Left ventricle myocardium inferior (tissue), 1 donor: Measurements from ENCODE around the gene PC. TPM values are rescaled to one million over a fixed set of nuclear protein-coding genes. Genes with fewer than 3 reads are reported as not detected.

Experiments
- DNase-seq: peaks from one replicate; pipeline ENCODE4 v3.0.0-alpha.2; 2020
- H3K27ac ChIP-seq: fragments of 200-600 bp; replicated peaks from 2 replicates; pipeline ENCODE4 v1.8.0; 2021
- H3K27me3 ChIP-seq: fragments of 200-600 bp; 2 replicates; pipeline ENCODE4 v1.8.0; 2021; ENCODE audit warnings: low read depth
- H3K36me3 ChIP-seq: fragments of 200-600 bp; 2 replicates; pipeline ENCODE4 v1.8.0; 2021
- H3K4me1 ChIP-seq: fragments of 200-600 bp; 2 replicates; pipeline ENCODE4 v1.8.0; 2021
- H3K4me3 ChIP-seq: fragments of 200-600 bp; 2 replicates; pipeline ENCODE4 v1.8.0; 2021; ENCODE audit warnings: mild to moderate bottlenecking, moderate library complexity
- H3K9me3 ChIP-seq: fragments of 200-600 bp; replicated peaks from 2 replicates; pipeline ENCODE4 v1.8.0; 2021
- intact Hi-C: fragments of 100-400 bp; cut with micrococcal nuclease; formaldehyde crosslinking; loops from one replicate; pipeline ENCODE4 v1.11.0; 2022
- total RNA-seq: library from RNA; stranded (reverse); fragmentation: NEBNext Ultra II Directional; extraction: Animal tissue kit (Norgen Biotek cat#: 25700); gene quantifications from one replicate; pipeline ENCODE4 v1.2.1, GENCODE V29; 2021
- TF ChIP-seq, protein P1 (sequence below): fragments of 200-600 bp; IDR thresholded peaks from 2 replicates; pipeline ENCODE4 v1.8.0; 2021; ENCODE audit warnings: antibody characterized with exemption, mild to moderate bottlenecking, borderline replicate concordance
- donor health status: DM: no; HTN: yes; CAD: no; lungs with severe emphysema.

Gene PC
- total RNA-seq, 1 donor from 2014 or later: 10.3 TPM

DNA sequence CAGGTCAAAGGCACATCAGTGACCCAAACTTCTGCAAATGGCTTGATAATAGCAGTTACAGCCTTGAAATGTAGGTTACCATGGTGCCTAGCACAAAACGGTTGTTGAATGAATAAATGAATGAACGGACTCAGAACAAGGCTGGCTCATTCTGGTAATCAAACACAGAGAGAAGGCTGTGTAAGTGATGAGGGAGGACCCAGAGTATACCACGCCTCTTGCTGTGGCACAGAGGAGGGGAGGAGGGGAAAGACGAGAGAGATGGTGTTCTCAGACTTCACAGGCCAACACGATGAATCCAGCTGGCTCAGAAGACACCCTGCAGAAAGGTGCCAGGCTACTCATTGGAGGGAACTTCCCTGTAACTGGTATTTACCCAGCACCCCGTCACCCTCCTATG is 38.3 kb downstream of the PC start:
- Histone ChIP-seq H3K9me3 (no peaks in the 10 kb centered on the region), H3K4me3 (no peak overlapping the region), H3K36me3 (no peaks in the 10 kb centered on the region), H3K4me1 (no peaks in the 10 kb centered on the region), H3K27ac (no peak overlapping the region), H3K27me3 (no peaks in the 10 kb centered on the region)
- TF ChIP-seq, protein P1, sequence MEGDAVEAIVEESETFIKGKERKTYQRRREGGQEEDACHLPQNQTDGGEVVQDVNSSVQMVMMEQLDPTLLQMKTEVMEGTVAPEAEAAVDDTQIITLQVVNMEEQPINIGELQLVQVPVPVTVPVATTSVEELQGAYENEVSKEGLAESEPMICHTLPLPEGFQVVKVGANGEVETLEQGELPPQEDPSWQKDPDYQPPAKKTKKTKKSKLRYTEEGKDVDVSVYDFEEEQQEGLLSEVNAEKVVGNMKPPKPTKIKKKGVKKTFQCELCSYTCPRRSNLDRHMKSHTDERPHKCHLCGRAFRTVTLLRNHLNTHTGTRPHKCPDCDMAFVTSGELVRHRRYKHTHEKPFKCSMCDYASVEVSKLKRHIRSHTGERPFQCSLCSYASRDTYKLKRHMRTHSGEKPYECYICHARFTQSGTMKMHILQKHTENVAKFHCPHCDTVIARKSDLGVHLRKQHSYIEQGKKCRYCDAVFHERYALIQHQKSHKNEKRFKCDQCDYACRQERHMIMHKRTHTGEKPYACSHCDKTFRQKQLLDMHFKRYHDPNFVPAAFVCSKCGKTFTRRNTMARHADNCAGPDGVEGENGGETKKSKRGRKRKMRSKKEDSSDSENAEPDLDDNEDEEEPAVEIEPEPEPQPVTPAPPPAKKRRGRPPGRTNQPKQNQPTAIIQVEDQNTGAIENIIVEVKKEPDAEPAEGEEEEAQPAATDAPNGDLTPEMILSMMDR: no peak
- no peak for DNase-seq
- intact Hi-C loops: no loop called here

GRCh38 chr11:66918741-66919140 is 39.4 kb downstream of the PC start:
- TF ChIP-seq, protein P1: no peak
- H3K4me1 ChIP-seq: no peaks in the 10 kb centered on the region
- H3K27ac ChIP-seq: no peak overlapping the region
- no peak overlapping the region for H3K4me3 ChIP-seq
- intact Hi-C loops: no loop called here
- H3K9me3 ChIP-seq: no peaks in the 10 kb centered on the region
- no peak for DNase-seq
- H3K36me3 ChIP-seq: no peaks in the 10 kb centered on the region
- no peaks in the 10 kb centered on the region for H3K27me3 ChIP-seq

DNA sequence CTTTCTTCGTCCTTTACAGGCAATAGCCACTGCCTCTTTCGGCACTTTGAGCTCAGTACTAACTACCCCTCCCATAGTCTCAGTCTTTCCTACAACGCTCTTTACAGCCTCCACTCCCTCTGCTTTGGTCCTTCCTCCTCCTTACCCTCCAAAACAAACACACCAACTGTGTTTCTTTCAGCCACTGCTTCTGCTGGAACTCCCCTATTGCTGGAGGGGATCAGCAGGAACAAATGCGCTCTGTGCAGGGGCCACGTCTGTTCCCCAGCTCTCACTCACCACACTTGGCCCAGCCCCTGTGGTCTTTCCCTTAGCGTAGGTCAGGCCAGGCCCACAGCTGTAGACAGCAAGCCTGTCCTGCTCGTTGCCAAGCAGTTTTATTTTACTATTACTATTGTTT is 42.3 kb downstream of the PC start:
- DNase-seq: no peak
- Histone ChIP-seq H3K36me3 (no peaks in the 10 kb centered on the region), H3K4me1 (no peaks in the 10 kb centered on the region), H3K27ac (no peak overlapping the region), H3K27me3 (no peaks in the 10 kb centered on the region), H3K4me3 (no peak overlapping the region), H3K9me3 (no peaks in the 10 kb centered on the region)
- TF ChIP-seq, protein P1: no peak
- intact Hi-C loops: no loop called here

- Histone ChIP-seq H3K27ac (no peak overlapping the region), H3K4me1 (no peaks in the 10 kb centered on the region), H3K36me3 (no peaks in the 10 kb centered on the region), H3K27me3 (no peaks in the 10 kb centered on the region), H3K9me3 (no peaks in the 10 kb centered on the region), H3K4me3 (no peak overlapping the region)
- DNase-seq: no peak
- TF ChIP-seq, protein P1: no peak
- intact Hi-C loops: no loop called here
Measured at GRCh38 chr11:66915046-66915832, 42.9 kb downstream of the PC start.

- DNase-seq: no peak
- intact Hi-C loops: no loop called here
- no peaks in the 10 kb centered on the region for H3K27me3 ChIP-seq
- no peaks in the 10 kb centered on the region for H3K36me3 ChIP-seq
- TF ChIP-seq, protein P1: no peak
- no peak overlapping the region for H3K27ac ChIP-seq
- H3K4me1 ChIP-seq: no peaks in the 10 kb centered on the region
- H3K4me3 ChIP-seq: no peak overlapping the region
- H3K9me3 ChIP-seq: no peaks in the 10 kb centered on the region
Measured at GRCh38 chr11:66914505-66914904, 43.7 kb downstream of the PC start.
